ENCODE results near the gene SDK1. TPM values are rescaled to one million over a fixed set of nuclear protein-coding genes. Genes with fewer than 3 reads are reported as not detected.
"Not testable (repeated sequence)": the region's sequence is repeated elsewhere in the genome, so short reads cannot be mapped to it uniquely, and the experiment has no call there.

SDK1 gene
- total RNA-seq, 2 donors from 2014 or later, result 19.8 to 32.4 TPM

- H3K27ac ChIP-seq, result no peak overlapping the region
- no peak for TF ChIP-seq CTCF (IDR thresholded peaks at IDR 0.05)
- TF ChIP-seq POLR2A (IDR thresholded peaks at IDR 0.05), result no peak
- no peak overlapping the region for H3K4me3 ChIP-seq
- H3K36me3 ChIP-seq (replicated peaks in 1 of 2; ENCODE audit: insufficient read depth in 1 of 2, low read depth in 2 of 2), result no peaks in the 10 kb centered on the region
- H3K4me1 ChIP-seq, result no peaks in the 10 kb centered on the region
- 85 to 96% methylated on average over 12 of the region's 12 CpGs for WGBS, 2 donors
- H3K27me3 ChIP-seq, result no peaks in the 10 kb centered on the region
- ATAC-seq (no peak), DNase-seq (no peak)
- peaks cover 0 to 8% (median 0%) of the 10 kb centered on the region in 3 donors for H3K9me3 ChIP-seq
- intact Hi-C loops (cut with DNase I), result no loop called here
Observed at GRCh38 chr7:4091767-4092166, 790.7 kb downstream of the SDK1 start.

- no peak for DNase-seq
- H3K36me3 ChIP-seq (replicated peaks in 1 of 2; ENCODE audit: insufficient read depth in 1 of 2, low read depth in 2 of 2), result no peaks in the 10 kb centered on the region
- no peak overlapping the region for H3K27ac ChIP-seq
- 90 to 93% methylated on average over 2 of the region's 2 CpGs for WGBS, 2 donors
- H3K27me3 ChIP-seq, result no peaks in the 10 kb centered on the region
- H3K4me3 ChIP-seq, result no peak overlapping the region
- H3K9me3 ChIP-seq, result peaks cover 0 to 8% (median 0%) of the 10 kb centered on the region in 3 donors
- intact Hi-C loops (cut with DNase I), result no loop called here
- H3K4me1 ChIP-seq, result no peaks in the 10 kb centered on the region
- ATAC-seq, result no peak
- no peak for TF ChIP-seq CTCF (IDR thresholded peaks at IDR 0.05)
- TF ChIP-seq POLR2A (IDR thresholded peaks at IDR 0.05), result no peak
Observed at GRCh38 chr7:4093035-4093434, 792.0 kb downstream of the SDK1 start.

GRCh38 chr7:4093483-4093882 lies 792.4 kb downstream of the SDK1 start:
- Histone ChIP-seq H3K27ac (no peak overlapping the region), H3K9me3 (peaks cover 0 to 8% (median 0%) of the 10 kb centered on the region in 3 donors), H3K27me3 (no peaks in the 10 kb centered on the region), H3K4me3 (no peak overlapping the region), H3K36me3 (replicated peaks in 1 of 2; ENCODE audit: insufficient read depth in 1 of 2, low read depth in 2 of 2) (no peaks in the 10 kb centered on the region), H3K4me1 (no peaks in the 10 kb centered on the region)
- TF ChIP-seq CTCF (IDR thresholded peaks at IDR 0.05) (no peak), POLR2A (IDR thresholded peaks at IDR 0.05) (no peak)
- ATAC-seq, result no peak
- intact Hi-C loops (cut with DNase I), result no loop called here
- 90 to 94% methylated on average over 21 of the region's 21 CpGs for WGBS, 2 donors
- no peak for DNase-seq

GRCh38 chr7:4094158-4094557 lies 793.1 kb downstream of the SDK1 start:
- intact Hi-C loops (cut with DNase I), result not testable (repeated sequence)
- 92 to 96% methylated on average over 9 of the region's 9 CpGs for WGBS, 2 donors

GRCh38 chr7:4097001-4097609 lies 796.1 kb downstream of the SDK1 start:
- TF ChIP-seq POLR2A (IDR thresholded peaks at IDR 0.05) (no peak), CTCF (IDR thresholded peaks at IDR 0.05) (no peak)
- Histone ChIP-seq H3K36me3 (replicated peaks in 1 of 2; ENCODE audit: insufficient read depth in 1 of 2, low read depth in 2 of 2) (no peaks in the 10 kb centered on the region), H3K27ac (no peak overlapping the region), H3K4me3 (no peak overlapping the region), H3K27me3 (no peaks in the 10 kb centered on the region), H3K4me1 (no peaks in the 10 kb centered on the region), H3K9me3 (no peaks in the 10 kb centered on the region)
- 77 to 84% methylated on average over 5 to 12 of the region's 12 CpGs for WGBS, 2 donors
- DNase-seq (no peak), ATAC-seq (no peak)
- intact Hi-C loops (cut with DNase I), result no loop called here

More at GRCh38 chr7:4094158-4094557, 793.1 kb downstream of the SDK1 start:
- not testable (repeated sequence) for DNase-seq; H3K4me1 ChIP-seq; H3K27ac ChIP-seq; H3K9me3 ChIP-seq; H3K27me3 ChIP-seq; H3K36me3 ChIP-seq (replicated peaks in 1 of 2; ENCODE audit: insufficient read depth in 1 of 2, low read depth in 2 of 2); ATAC-seq; H3K4me3 ChIP-seq

All from body of pancreas (tissue), 4 donors.